Mesenchymal stem cell (in vitro differentiated cells and primary cell): ENCODE data around the gene MAN1C1.
A peak's percentile ranks its signal among the peaks of the same experiment; 100 is the strongest.

Experiments used
- DNase-seq: peaks from one replicate; pipeline ENCODE4 v3.0.0-alpha.2; 2013
- H2AFZ ChIP-seq: one replicate; pipeline ENCODE4 v1.6.1; 2013; ENCODE audit warnings: low read depth, mild to moderate bottlenecking, control low read depth, inconsistent platforms, low read length, moderate library complexity
- H2AK5ac ChIP-seq: 2 replicates; pipeline ENCODE4 v1.6.1; 2013; ENCODE audit warnings: low read length, moderate library complexity, mild to moderate bottlenecking, inconsistent platforms; ENCODE audit not compliant: severe bottlenecking
- H2BK120ac ChIP-seq: one replicate; pipeline ENCODE4 v1.6.1; 2013; ENCODE audit warnings: low read depth, mild to moderate bottlenecking, inconsistent platforms, low read length, moderate library complexity
- H2BK12ac ChIP-seq, 2 experiments: one replicate each; pipeline ENCODE4 v1.6.1; 2013; ENCODE audit warnings: inconsistent platforms in 2 of 2, low read length in 2 of 2, mild to moderate bottlenecking in 2 of 2, moderate library complexity in 2 of 2, control low read depth in 1 of 2
- H2BK15ac ChIP-seq: one replicate; pipeline ENCODE4 v1.6.1; 2013; ENCODE audit warnings: mild to moderate bottlenecking, low read depth, inconsistent platforms; ENCODE audit not compliant: poor library complexity, severe bottlenecking
- H2BK5ac ChIP-seq: 2 replicates; pipeline ENCODE4 v1.6.1; 2013; ENCODE audit warnings: low read depth, mild to moderate bottlenecking, low read length, control low read depth, inconsistent platforms; ENCODE audit not compliant: poor library complexity, severe bottlenecking
- H3K14ac ChIP-seq, 2 experiments: one replicate each; pipeline ENCODE4 v1.6.1; 2013; ENCODE audit warnings: inconsistent platforms in 2 of 2, low read length in 2 of 2, control low read depth in 1 of 2, mild to moderate bottlenecking in 1 of 2, moderate library complexity in 1 of 2
- H3K18ac ChIP-seq, 2 experiments: one replicate each; pipeline ENCODE4 v1.6.1; 2013; ENCODE audit warnings: inconsistent platforms in 2 of 2, low read length in 2 of 2, control low read depth in 1 of 2, low read depth in 1 of 2, mild to moderate bottlenecking in 1 of 2
- H3K23ac ChIP-seq, 2 experiments: one replicate each; pipeline ENCODE4 v1.6.1; 2013; ENCODE audit warnings: inconsistent platforms in 2 of 2, low read length in 2 of 2, mild to moderate bottlenecking in 2 of 2, moderate library complexity in 2 of 2, control low read depth in 1 of 2
- H3K27ac ChIP-seq: 2 replicates; pipeline ENCODE4 v1.5.1; 2013; ENCODE audit warnings: mild to moderate bottlenecking, moderate library complexity, low read length, control low read depth, inconsistent platforms; ENCODE audit not compliant: poor library complexity, severe bottlenecking
- H3K27me3 ChIP-seq, 2 experiments: 2 replicates each; pipeline versions ENCODE4 v1.6.1 to v1.7.0; 2013; ENCODE audit warnings: low read length in 2 of 2, mild to moderate bottlenecking in 2 of 2, moderate library complexity in 2 of 2, control low read depth in 1 of 2, inconsistent platforms in 1 of 2; ENCODE audit not compliant: control insufficient read depth in 1 of 2, insufficient read depth in 1 of 2
- H3K36me3 ChIP-seq, 2 experiments: 2 replicates each; pipeline versions ENCODE4 v1.6.1 to v1.7.0; 2013; ENCODE audit warnings: low read length in 2 of 2, control low read depth in 1 of 2, inconsistent platforms in 1 of 2, low read depth in 1 of 2, mild to moderate bottlenecking in 1 of 2; ENCODE audit not compliant: insufficient read depth in 2 of 2, control insufficient read depth in 1 of 2
- H3K4ac ChIP-seq, 2 experiments: one replicate each; pipeline ENCODE4 v1.6.1; 2013; ENCODE audit warnings: inconsistent platforms in 2 of 2, low read length in 2 of 2, mild to moderate bottlenecking in 2 of 2, moderate library complexity in 2 of 2, control low read depth in 1 of 2, low read depth in 1 of 2
- H3K4me1 ChIP-seq: 2 replicates; pipeline ENCODE4 v1.6.1; 2013; ENCODE audit warnings: low read depth, low read length, control low read depth; ENCODE audit not compliant: control insufficient read depth, insufficient read depth
- H3K4me2 ChIP-seq: 2 replicates; pipeline ENCODE4 v1.6.1; 2013; ENCODE audit warnings: low read length, mild to moderate bottlenecking, inconsistent platforms; ENCODE audit not compliant: poor library complexity, severe bottlenecking
- H3K4me3 ChIP-seq, 2 experiments: 2 replicates each; pipeline versions ENCODE4 v1.5.1 to v1.7.0; 2013; ENCODE audit warnings: low read length in 2 of 2, mild to moderate bottlenecking in 2 of 2, control low read depth in 1 of 2, low read depth in 1 of 2; ENCODE audit not compliant: insufficient read depth in 1 of 2
- H3K79me1 ChIP-seq: replicated peaks from 2 replicates; pipeline ENCODE4 v1.6.1; 2013; ENCODE audit warnings: mild to moderate bottlenecking, control low read depth, low read length, inconsistent platforms; ENCODE audit not compliant: poor library complexity, severe bottlenecking
- H3K9ac ChIP-seq: 2 replicates; pipeline ENCODE4 v1.7.0; 2013; ENCODE audit warnings: mild to moderate bottlenecking, low read length, moderate library complexity
- H3K9me3 ChIP-seq: 2 replicates; pipeline ENCODE4 v1.7.0; 2013; ENCODE audit warnings: mild to moderate bottlenecking, low read length; ENCODE audit not compliant: control insufficient read depth
- H4K8ac ChIP-seq: one replicate; pipeline ENCODE4 v1.6.1; 2013; ENCODE audit warnings: inconsistent platforms, mild to moderate bottlenecking, low read length, moderate library complexity
- H4K91ac ChIP-seq: one replicate; pipeline ENCODE4 v1.6.1; 2013; ENCODE audit warnings: mild to moderate bottlenecking, low read length, inconsistent platforms
- WGBS: methylation state at CpG from one replicate; pipeline ENCODE4 v1.1.7; 2013; ENCODE audit warnings: mixed read lengths; 5-methylcytosine and 5-hydroxymethylcytosine counted together

Gene MAN1C1

DNA sequence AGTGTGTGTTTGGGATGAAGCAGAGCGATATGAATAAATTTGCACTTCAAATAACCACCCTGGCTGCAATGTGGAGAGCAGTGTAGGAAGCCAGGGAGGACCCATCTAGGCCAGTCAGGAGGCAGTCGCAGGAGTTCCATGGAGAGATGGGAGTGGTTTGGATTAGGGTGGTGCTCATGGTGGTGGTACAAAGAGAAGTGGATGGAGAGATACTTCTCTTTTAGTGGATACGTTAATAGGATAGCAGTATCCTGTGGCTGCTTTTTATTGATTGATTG, 58.2 kb downstream of the MAN1C1 start:
- no peak overlapping the region for H3K4me2 ChIP-seq
- H3K4me1 ChIP-seq, result peaks cover 4% of the 10 kb centered on the region
- 95% methylated on average over 3 of the region's 3 CpGs for WGBS
- no peak for DNase-seq
- H3K36me3 ChIP-seq, result peaks cover 0 to 4% of the 10 kb centered on the region in 2 experiments
- no peak overlapping the region for H4K91ac ChIP-seq
- no peak overlapping the region for H4K8ac ChIP-seq
- H3K14ac ChIP-seq, result no peak overlapping the region
- H2AFZ ChIP-seq, result no peak overlapping the region
- peaks cover 0 to 49% of the 10 kb centered on the region in 2 experiments for H3K27me3 ChIP-seq
- no peak overlapping the region for H3K23ac ChIP-seq
- H2AK5ac ChIP-seq, result no peak overlapping the region
- no peak overlapping the region for H2BK12ac ChIP-seq
- H3K9me3 ChIP-seq, result peaks cover 7% of the 10 kb centered on the region
- no peak overlapping the region for H3K18ac ChIP-seq
- no peak overlapping the region for H2BK120ac ChIP-seq
- no peak overlapping the region for H3K9ac ChIP-seq
- H3K4me3 ChIP-seq, result no peak overlapping the region
- no peak overlapping the region for H3K27ac ChIP-seq
- H2BK5ac ChIP-seq, result no peak overlapping the region
- no peak overlapping the region for H2BK15ac ChIP-seq
- no peaks in the 10 kb centered on the region for H3K79me1 ChIP-seq
- no peak overlapping the region for H3K4ac ChIP-seq

- Histone ChIP-seq H2AFZ (no peak overlapping the region), H3K9me3 (peaks cover 7% of the 10 kb centered on the region), H2BK15ac (no peak overlapping the region), H3K27ac (no peak overlapping the region), H2AK5ac (no peak overlapping the region), H3K4me1 (peaks cover 4% of the 10 kb centered on the region), H2BK5ac (no peak overlapping the region), H4K8ac (no peak overlapping the region), H3K4me2 (no peak overlapping the region), H3K27me3 (peaks cover 0 to 46% of the 10 kb centered on the region in 2 experiments), H2BK120ac (no peak overlapping the region), H3K18ac (peak overlapping the region in 1 of 2 experiments; percentile 17), H3K23ac (no peak overlapping the region), H3K36me3 (peaks cover 0 to 4% of the 10 kb centered on the region in 2 experiments), H2BK12ac (no peak overlapping the region), H3K4ac (no peak overlapping the region), H3K14ac (no peak overlapping the region), H3K9ac (no peak overlapping the region), H3K4me3 (no peak overlapping the region), H4K91ac (no peak overlapping the region), H3K79me1 (no peaks in the 10 kb centered on the region)
- WGBS, result 79% methylated on average over 10 of the region's 11 CpGs
- DNase-seq, result no peak
Measured at GRCh38 chr1:25675729-25676476, 59.3 kb downstream of the MAN1C1 start.

DNA sequence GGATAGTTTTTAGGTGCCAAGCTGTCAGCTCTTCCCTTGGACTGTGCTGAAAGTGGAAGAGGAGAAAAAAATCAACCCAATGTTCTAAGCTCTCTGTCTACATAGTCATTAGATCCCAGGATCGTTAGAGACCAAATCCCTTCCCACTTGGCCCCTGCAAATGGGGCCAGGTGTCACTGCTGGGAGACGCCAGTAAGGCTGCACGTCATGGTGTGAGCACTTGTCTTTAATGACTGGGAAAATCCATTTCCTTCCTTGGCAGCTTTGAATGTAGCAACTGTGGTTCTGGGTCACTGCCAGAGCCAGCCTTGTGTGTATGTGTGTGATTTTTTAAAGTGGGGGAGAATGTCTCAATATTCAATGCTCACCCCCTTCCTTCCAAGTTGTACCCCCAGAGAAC, 59.9 kb downstream of the MAN1C1 start:
- Histone ChIP-seq H3K4me1 (peaks cover 4% of the 10 kb centered on the region), H3K27me3 (peaks cover 0 to 41% of the 10 kb centered on the region in 2 experiments), H3K79me1 (no peaks in the 10 kb centered on the region), H2BK120ac (no peak overlapping the region), H2AK5ac (no peak overlapping the region), H2BK5ac (no peak overlapping the region), H2BK12ac (peak overlapping the region in 1 of 2 experiments; percentile 61), H3K4me3 (no peak overlapping the region), H3K36me3 (no peaks in the 10 kb centered on the region), H3K18ac (no peak overlapping the region), H3K9me3 (peaks cover 7% of the 10 kb centered on the region), H3K23ac (no peak overlapping the region), H3K14ac (no peak overlapping the region), H4K91ac (no peak overlapping the region), H2AFZ (no peak overlapping the region), H2BK15ac (no peak overlapping the region), H3K4me2 (no peak overlapping the region), H3K9ac (no peak overlapping the region), H4K8ac (peak overlapping the region; percentile 36), H3K27ac (no peak overlapping the region), H3K4ac (no peak overlapping the region)
- WGBS, result 35% methylated on average over 3 of the region's 3 CpGs
- peak; percentile 44 for DNase-seq

DNA sequence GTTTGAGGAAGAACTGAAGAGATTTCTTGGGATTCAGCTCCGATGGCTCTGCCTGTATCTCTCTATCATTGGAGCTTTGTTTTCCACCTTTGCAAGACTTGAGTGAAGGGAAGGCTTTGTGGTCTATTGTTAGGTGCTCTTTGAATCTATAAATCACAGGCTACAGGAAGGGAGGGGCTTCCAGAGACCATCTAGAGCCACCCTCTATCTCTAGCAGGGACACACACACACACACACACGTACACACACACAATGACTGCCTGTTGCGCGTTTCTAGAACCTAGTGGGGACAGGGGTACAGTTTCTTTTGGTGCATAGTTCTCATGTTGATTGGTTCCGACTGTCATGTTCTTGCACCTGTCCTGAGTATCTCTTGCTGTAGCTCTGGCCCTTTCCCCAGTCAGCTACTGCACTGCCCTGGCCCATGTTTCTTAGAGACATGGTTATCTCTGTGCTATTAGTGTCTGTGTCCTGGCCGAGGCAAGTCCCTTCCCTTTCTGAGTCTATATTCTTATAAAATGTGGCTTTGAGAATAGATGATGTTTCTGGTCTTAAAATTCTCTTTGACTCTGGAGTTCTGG, 60.7 kb downstream of the MAN1C1 start:
- Histone ChIP-seq H2BK15ac (no peak overlapping the region), H3K4me3 (no peak overlapping the region), H3K27me3 (peaks cover 0 to 38% of the 10 kb centered on the region in 2 experiments), H3K79me1 (no peaks in the 10 kb centered on the region), H4K91ac (no peak overlapping the region), H3K18ac (no peak overlapping the region), H3K27ac (no peak overlapping the region), H3K4me2 (no peak overlapping the region), H4K8ac (no peak overlapping the region), H2AK5ac (no peak overlapping the region), H2BK120ac (no peak overlapping the region), H3K9me3 (peaks cover 4% of the 10 kb centered on the region), H3K4me1 (peaks cover 4% of the 10 kb centered on the region), H3K14ac (no peak overlapping the region), H3K23ac (no peak overlapping the region), H3K4ac (peak overlapping the region in 1 of 2 experiments; percentile 71), H3K9ac (no peak overlapping the region), H2BK5ac (no peak overlapping the region), H2AFZ (no peak overlapping the region), H3K36me3 (no peaks in the 10 kb centered on the region), H2BK12ac (no peak overlapping the region)
- no peak for DNase-seq
- 84% methylated on average over 5 of the region's 6 CpGs for WGBS
